Neuronal stem cell (in vitro differentiated cells): ENCODE data around the gene GCM1.

Experiments used
- DNase-seq: peaks from one replicate; pipeline ENCODE4 v3.0.0-alpha.2; 2013; ENCODE audit warnings: low spot score
- H2AFZ ChIP-seq: one replicate; pipeline ENCODE4 v1.6.1; 2013; ENCODE audit warnings: mild to moderate bottlenecking, low read length, inconsistent platforms
- H2AK5ac ChIP-seq: 2 replicates; pipeline ENCODE4 v1.6.1; 2013; ENCODE audit warnings: low read depth, mild to moderate bottlenecking, inconsistent platforms, low read length, moderate library complexity, mixed read lengths
- H2BK120ac ChIP-seq: 2 replicates; pipeline ENCODE4 v1.6.1; 2013; ENCODE audit warnings: low read depth, mild to moderate bottlenecking, inconsistent platforms, low read length, moderate library complexity, mixed read lengths
- H2BK12ac ChIP-seq: one replicate; pipeline ENCODE4 v1.6.1; 2013; ENCODE audit warnings: low read length, inconsistent platforms
- H2BK15ac ChIP-seq: 2 replicates; pipeline ENCODE4 v1.6.1; 2013; ENCODE audit warnings: mild to moderate bottlenecking, low read length, inconsistent platforms, mixed read lengths
- H2BK5ac ChIP-seq: one replicate; pipeline ENCODE4 v1.6.1; 2013; ENCODE audit warnings: inconsistent platforms, mild to moderate bottlenecking, low read length, moderate library complexity
- H3K14ac ChIP-seq: one replicate; pipeline ENCODE4 v1.6.1; 2013; ENCODE audit warnings: low read length, inconsistent platforms
- H3K18ac ChIP-seq: 2 replicates; pipeline ENCODE4 v1.6.1; 2013; ENCODE audit warnings: low read length, inconsistent platforms
- H3K23ac ChIP-seq: 2 replicates; pipeline ENCODE4 v1.6.1; 2013; ENCODE audit warnings: low read depth, mild to moderate bottlenecking, mixed read lengths, low read length, inconsistent platforms; ENCODE audit not compliant: poor library complexity
- H3K27ac ChIP-seq: replicated peaks from 3 replicates; pipeline ENCODE4 v1.5.1; 2013; ENCODE audit warnings: low read length, inconsistent platforms
- H3K27me3 ChIP-seq, 3 experiments: 2 replicates each; pipeline ENCODE4 v1.6.1; 2013; ENCODE audit warnings: low read length in 3 of 3, mild to moderate bottlenecking in 2 of 3, inconsistent platforms in 1 of 3, low read depth in 1 of 3, mixed read lengths in 1 of 3, moderate library complexity in 1 of 3; ENCODE audit not compliant: control insufficient read depth in 3 of 3, insufficient read depth in 3 of 3
- H3K36me3 ChIP-seq, 2 donors: replicated peaks in 1 of 2; 2 replicates each; pipeline ENCODE4 v1.6.1; 2013; ENCODE audit warnings: low read length in 2 of 2; ENCODE audit not compliant: control insufficient read depth in 2 of 2, insufficient read depth in 2 of 2
- H3K4ac ChIP-seq: 2 replicates; pipeline ENCODE4 v1.6.1; 2013; ENCODE audit warnings: inconsistent platforms, mild to moderate bottlenecking, low read length, moderate library complexity
- H3K4me1 ChIP-seq, 2 donors: 1 replicate in 1 of 2; 2 replicates in 1 of 2; pipeline ENCODE4 v1.6.1; 2013; ENCODE audit warnings: low read length in 2 of 2, low read depth in 1 of 2; ENCODE audit not compliant: control insufficient read depth in 2 of 2, insufficient read depth in 1 of 2
- H3K4me2 ChIP-seq: one replicate; pipeline ENCODE4 v1.6.1; 2013; ENCODE audit warnings: mild to moderate bottlenecking, low read length, inconsistent platforms; ENCODE audit not compliant: insufficient read depth, poor library complexity, severe bottlenecking
- H3K4me3 ChIP-seq, 2 donors: 2 replicates each; pipeline ENCODE4 v1.5.1; 2013; ENCODE audit warnings: low read length in 2 of 2, mild to moderate bottlenecking in 2 of 2, inconsistent platforms in 1 of 2, moderate library complexity in 1 of 2
- H3K79me1 ChIP-seq: one replicate; pipeline ENCODE4 v1.6.1; 2013; ENCODE audit warnings: low read depth, mild to moderate bottlenecking, inconsistent platforms, low read length, moderate library complexity
- H3K9ac ChIP-seq: one replicate; pipeline ENCODE4 v1.6.1; 2013; ENCODE audit warnings: mild to moderate bottlenecking, low read depth, low read length, inconsistent platforms; ENCODE audit not compliant: poor library complexity
- H3K9me3 ChIP-seq, 2 donors: replicated peaks in 1 of 2; 2 replicates each; pipeline versions ENCODE3 to v1.6.1; 2013; ENCODE audit warnings: low read length in 2 of 2, mild to moderate bottlenecking in 2 of 2, inconsistent platforms in 1 of 2, low read depth in 1 of 2, mixed read lengths in 1 of 2, moderate library complexity in 1 of 2; ENCODE audit not compliant: control insufficient read depth in 2 of 2, insufficient read depth in 1 of 2
- H4K8ac ChIP-seq: one replicate; pipeline ENCODE4 v1.6.1; 2013; ENCODE audit warnings: low read depth, mild to moderate bottlenecking, inconsistent platforms, low read length, moderate library complexity
- H4K91ac ChIP-seq: one replicate; pipeline ENCODE4 v1.6.1; 2013; ENCODE audit warnings: low read length, low read depth, mild to moderate bottlenecking, inconsistent platforms; ENCODE audit not compliant: poor library complexity
- WGBS, 2 donors: extraction: QIAGEN DNeasy Blood & Tissue Kit; methylation state at CpG; one replicate each; pipeline ENCODE4 v1.1.7; 2013; ENCODE audit warnings: missing lambda C conversion rate in 2 of 2, mixed read lengths in 1 of 2; ENCODE audit not compliant: insufficient read length in 2 of 2, insufficient replicate concordance in 1 of 2; ENCODE audit errors: extremely low coverage in 2 of 2; 5-methylcytosine and 5-hydroxymethylcytosine counted together

The GCM1 gene

DNA sequence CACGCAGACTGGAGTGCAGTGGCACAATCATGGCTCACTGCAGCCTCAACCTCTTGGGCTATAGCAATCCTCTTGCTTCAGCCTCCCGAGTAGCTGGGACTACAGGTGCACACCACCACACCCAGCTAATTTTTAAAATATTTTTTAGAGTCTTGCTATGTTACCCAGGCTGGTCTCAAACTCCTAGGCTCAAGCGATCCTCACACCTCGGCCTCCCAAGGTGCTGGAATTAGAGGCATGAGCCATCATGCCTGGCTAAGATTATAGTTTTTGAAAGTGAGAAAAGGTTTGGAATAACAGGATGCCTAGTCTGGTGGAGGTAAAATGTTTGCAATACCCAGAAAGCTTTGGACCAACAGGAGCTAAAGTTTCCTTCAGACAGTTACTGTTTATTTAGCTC is 23.4 kb downstream of the GCM1 start:
- Histone ChIP-seq H2BK15ac (no peak overlapping the region), H3K9me3 (no peaks in the 10 kb centered on the region), H3K23ac (no peak overlapping the region), H2BK5ac (no peak overlapping the region), H3K36me3 (no peaks in the 10 kb centered on the region), H2AK5ac (no peak overlapping the region), H4K8ac (no peak overlapping the region), H2BK120ac (no peak overlapping the region), H3K4me2 (no peak overlapping the region), H2AFZ (no peak overlapping the region), H3K4me3 (no peak overlapping the region), H3K14ac (no peak overlapping the region), H3K79me1 (no peaks in the 10 kb centered on the region), H3K9ac (no peak overlapping the region), H3K27ac (no peak overlapping the region), H3K18ac (no peak overlapping the region), H3K4me1 (peaks cover 0 to 1% of the 10 kb centered on the region in 2 donors), H3K4ac (no peak overlapping the region), H3K27me3 (peaks cover 0 to 12% (median 0%) of the 10 kb centered on the region in 3 experiments), H2BK12ac (no peak overlapping the region), H4K91ac (no peak overlapping the region)
- no CpG with 5 or more reads among the region's 4 CpGs for WGBS, 2 donors
- DNase-seq: no peak

DNA sequence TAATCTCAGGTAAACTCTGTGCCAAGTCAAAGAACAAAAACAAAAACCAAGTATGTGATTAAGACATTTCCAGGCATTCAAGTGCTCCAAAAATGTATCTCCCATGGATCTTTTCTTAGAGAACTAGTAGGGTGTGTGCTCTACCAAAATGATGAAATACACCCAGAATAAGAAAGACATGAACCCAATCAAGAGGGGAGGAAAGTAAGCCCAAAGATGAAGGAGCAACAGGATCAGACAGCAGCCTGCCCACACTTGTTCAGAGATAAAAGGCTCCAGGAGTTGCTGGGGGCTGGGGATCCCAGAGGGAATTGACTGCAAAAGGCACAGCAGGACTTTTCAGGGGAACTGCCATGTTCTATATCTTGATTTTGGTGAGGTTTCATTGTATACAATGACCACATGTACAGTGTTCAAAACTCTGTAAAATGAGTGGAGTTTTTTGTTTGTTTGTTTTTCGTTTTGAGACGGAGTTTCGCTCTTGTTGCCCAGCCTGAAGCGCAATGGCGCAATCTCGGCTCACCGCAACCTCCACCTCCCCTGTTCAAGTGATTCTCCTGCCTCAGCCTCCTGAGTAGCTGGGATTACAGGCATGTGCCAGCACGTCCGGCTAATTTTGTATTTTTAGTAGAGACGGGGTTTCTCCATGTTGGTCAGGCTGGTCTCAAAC is 24.4 kb downstream of the GCM1 start:
- no peak overlapping the region for H2BK12ac ChIP-seq

GRCh38 chr6:53119772-53120409 is 28.8 kb downstream of the GCM1 start:
- H4K91ac ChIP-seq: no peak overlapping the region
- peaks cover 0 to 1% of the 10 kb centered on the region in 2 donors for H3K4me1 ChIP-seq
- H3K14ac ChIP-seq: no peak overlapping the region
- H3K18ac ChIP-seq: peak overlapping the region; percentile 12
- no peaks in the 10 kb centered on the region for H3K9me3 ChIP-seq
- no peak overlapping the region for H2AFZ ChIP-seq
- H3K27me3 ChIP-seq: peaks cover 0 to 4% (median 0%) of the 10 kb centered on the region in 3 experiments
- H2AK5ac ChIP-seq: no peak overlapping the region
- no peak overlapping the region for H3K4me2 ChIP-seq
- H3K36me3 ChIP-seq: no peaks in the 10 kb centered on the region
- no peak overlapping the region for H2BK5ac ChIP-seq
- no peak overlapping the region for H2BK12ac ChIP-seq
- H3K4me3 ChIP-seq: no peak overlapping the region
- H3K4ac ChIP-seq: no peak overlapping the region
- H3K23ac ChIP-seq: no peak overlapping the region
- H2BK15ac ChIP-seq: no peak overlapping the region
- H2BK120ac ChIP-seq: no peak overlapping the region
- no peak overlapping the region for H4K8ac ChIP-seq
- no peak overlapping the region for H3K27ac ChIP-seq
- no CpG with 5 or more reads among the region's 4 CpGs for WGBS, 2 donors
- no peak for DNase-seq
- no peaks in the 10 kb centered on the region for H3K79me1 ChIP-seq
- H3K9ac ChIP-seq: no peak overlapping the region

More for the DNA sequence above, 24.4 kb downstream of the GCM1 start:
- Histone ChIP-seq H2AK5ac (no peak overlapping the region), H3K79me1 (no peaks in the 10 kb centered on the region), H3K4me1 (peaks cover 0 to 1% of the 10 kb centered on the region in 2 donors), H4K91ac (no peak overlapping the region), H3K9ac (no peak overlapping the region), H3K23ac (no peak overlapping the region), H3K4me2 (no peak overlapping the region), H4K8ac (no peak overlapping the region), H2AFZ (no peak overlapping the region), H3K14ac (no peak overlapping the region), H3K36me3 (no peaks in the 10 kb centered on the region), H2BK15ac (no peak overlapping the region), H3K9me3 (no peaks in the 10 kb centered on the region), H3K4ac (no peak overlapping the region), H3K18ac (no peak overlapping the region), H2BK5ac (no peak overlapping the region), H3K27ac (no peak overlapping the region), H3K27me3 (peaks cover 0 to 16% (median 0%) of the 10 kb centered on the region in 3 experiments), H2BK120ac (no peak overlapping the region), H3K4me3 (no peak overlapping the region)
- no CpG with 5 or more reads among the region's 10 CpGs for WGBS, 2 donors
- DNase-seq: no peak

DNA sequence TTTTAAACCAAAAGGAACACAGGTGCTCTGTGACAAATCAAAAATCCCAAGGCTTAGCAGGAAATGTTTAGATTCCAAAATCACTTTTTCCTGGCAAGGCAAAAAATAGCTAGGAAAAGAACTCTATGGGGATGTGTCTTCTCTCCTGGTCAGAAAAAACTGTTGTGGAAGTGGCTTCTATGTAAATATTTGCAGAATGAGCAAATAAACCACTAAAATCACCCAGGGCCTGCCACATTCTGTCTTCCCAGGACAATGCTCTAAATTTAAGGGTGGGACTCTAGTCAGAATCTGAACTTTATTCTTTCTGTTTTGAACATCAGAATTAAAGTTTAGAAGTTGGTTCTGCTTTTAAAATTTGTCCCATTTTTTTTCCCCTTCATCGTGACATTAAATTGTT is 29.3 kb downstream of the GCM1 start:
- no CpG with 5 or more reads among the region's 1 CpG for WGBS, 2 donors
- Histone ChIP-seq H3K27ac (no peak overlapping the region), H3K4me2 (no peak overlapping the region)

More for the DNA sequence above, 29.3 kb downstream of the GCM1 start:
- Histone ChIP-seq H3K4ac (no peak overlapping the region), H3K27me3 (peaks cover 0 to 4% (median 0%) of the 10 kb centered on the region in 3 experiments), H4K8ac (no peak overlapping the region), H3K36me3 (no peaks in the 10 kb centered on the region), H2BK120ac (no peak overlapping the region), H2BK12ac (no peak overlapping the region), H3K4me3 (no peak overlapping the region), H3K14ac (no peak overlapping the region), H3K9ac (no peak overlapping the region), H2AFZ (no peak overlapping the region), H2BK15ac (no peak overlapping the region), H2AK5ac (no peak overlapping the region), H3K4me1 (peaks cover 0 to 1% of the 10 kb centered on the region in 2 donors), H3K18ac (no peak overlapping the region), H2BK5ac (no peak overlapping the region), H4K91ac (no peak overlapping the region), H3K79me1 (no peaks in the 10 kb centered on the region), H3K9me3 (no peaks in the 10 kb centered on the region), H3K23ac (no peak overlapping the region)
- DNase-seq: no peak
